Psoas muscle (tissue), 8 donors: ENCODE measurements around the gene CENPP. TPM values are rescaled to one million over a fixed set of nuclear protein-coding genes. Genes with fewer than 3 reads are reported as not detected.

Source experiments
- ATAC-seq, 4 donors: fragments of 200-7000 bp; cut with Tn5 transposase; one replicate each; pipeline ENCODE4 v1.9.1; 2020; ENCODE audit warnings: moderate library complexity in 3 of 4, mild to moderate bottlenecking in 2 of 4
- DNase-seq, 2 donors: peaks; one replicate each; pipeline ENCODE4 v3.0.0-alpha.2; 2020
- H3K27ac ChIP-seq: fragments of 200-600 bp; one replicate; pipeline ENCODE4 v1.8.0; 2022
- H3K27me3 ChIP-seq, 3 donors: fragments of 200-600 bp in 1 of 3; one replicate each; pipeline versions ENCODE4 v1.6.1 to v1.8.0; 2013 to 2022; ENCODE audit warnings: low read length in 2 of 3, mild to moderate bottlenecking in 2 of 3, moderate library complexity in 1 of 3; ENCODE audit not compliant: insufficient read depth in 3 of 3
- H3K36me3 ChIP-seq, 2 donors: fragments of 200-600 bp in 1 of 2; one replicate each; pipeline versions ENCODE4 v1.6.1 to v1.8.0; 2013 to 2022; ENCODE audit warnings: low read depth in 1 of 2, mild to moderate bottlenecking in 1 of 2, moderate library complexity in 1 of 2; ENCODE audit not compliant: insufficient read depth in 1 of 2
- H3K4me1 ChIP-seq: fragments of 200-600 bp; one replicate; pipeline ENCODE4 v1.8.0; 2022
- H3K4me3 ChIP-seq: fragments of 200-600 bp; one replicate; pipeline ENCODE4 v1.8.0; 2022; ENCODE audit warnings: mild to moderate bottlenecking
- H3K9me3 ChIP-seq: fragments of 200-600 bp; one replicate; pipeline ENCODE4 v1.8.0; 2022
- WGBS, 3 donors: extraction: QIAGEN DNeasy Blood & Tissue Kit; methylation state at CpG; one replicate each; pipeline versions ENCODE4 v1.1.6 to v1.1.7; 2013; 5-methylcytosine and 5-hydroxymethylcytosine counted together
- intact Hi-C, 2 donors: fragments of 100-400 bp; cut with DNase I; formaldehyde crosslinking; loops; one replicate each; pipeline versions ENCODE4 v1.11.0 to v1.14.2; 2022
- polyA plus RNA-seq, 3 donors: library from polyadenylated mRNA; stranded (reverse); fragments of 200-250 nt; gene quantifications; one replicate each; pipeline ENCODE4 v1.2.3, GENCODE V29; 2013
- total RNA-seq, 4 donors: library from RNA; stranded (reverse); fragmentation: NEBNext Ultra II Directional in 2 of 4; extraction: Animal tissue kit (Norgen Biotek cat#: 25700) in 2 of 4; gene quantifications; one replicate each; pipeline versions ENCODE4 v1.2.1 to v1.2.4, GENCODE V29; 2021 to 2023
- TF ChIP-seq, protein P1 (sequence below): fragments of 200-600 bp; IDR thresholded peaks from one replicate; pipeline ENCODE4 v1.8.0; 2022; ENCODE audit warnings: antibody characterized with exemption
- donor health status: healthy with polysubstance abuse.
- donor health status: DM: no; HTN: no; CAD: no; lungs with moderate emphysema.
- donor health status: Bipolar disorder and iron deficiency.
- donor health status: healthy.
- donor health status: DM: yes; HTN: yes; CAD: no.
- donor health status: DM: no; HTN: no; CAD: no.
- donor health status: DM: no; HTN: no; CAD: no.
- donor health status: DM: yes; HTN: yes; CAD: no.

Gene CENPP
- total and polyA plus RNA-seq, 7 donors = 1.8 to 15.7 (median 6.4) TPM

DNA sequence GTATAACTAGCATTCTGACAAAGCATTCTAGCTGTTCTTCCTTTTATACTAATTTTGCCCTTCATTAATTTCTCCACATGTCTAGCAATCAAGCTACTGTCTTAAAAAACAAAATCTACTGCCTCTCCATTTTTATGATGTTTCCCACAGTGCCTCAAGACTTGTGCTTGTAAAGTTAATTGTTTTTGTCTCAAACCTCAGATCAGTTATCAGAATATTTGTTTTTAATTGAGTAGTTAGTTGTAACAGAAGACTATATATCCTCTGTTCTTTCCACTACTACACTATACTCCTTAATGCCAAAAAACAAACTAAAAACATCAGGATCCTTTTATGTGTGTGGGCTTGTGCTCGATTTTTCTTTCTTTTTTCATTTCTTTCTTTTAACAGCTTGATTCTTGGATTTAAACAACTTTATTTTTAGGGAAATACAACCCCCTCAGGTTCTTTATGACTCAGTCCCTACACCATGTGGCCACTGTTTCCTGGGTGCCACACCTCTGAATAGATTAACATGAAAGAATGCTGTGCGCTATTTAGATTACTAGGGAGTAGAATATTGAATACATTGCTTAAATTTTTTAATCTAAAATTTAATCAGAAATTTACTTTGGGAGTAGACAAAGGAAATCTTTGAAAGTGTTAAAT, 155.4 kb downstream of the CENPP start:
- 59 to 67% (median 66%) methylated on average over 2 of the region's 2 CpGs for WGBS, 3 donors
- no peaks in the 10 kb centered on the region for H3K36me3 ChIP-seq
- peak overlapping the region; percentile 39 for H3K4me3 ChIP-seq
- intact Hi-C loops = no loop called here
- DNase-seq (no peak), ATAC-seq (no peak)
- no peaks in the 10 kb centered on the region for H3K27me3 ChIP-seq
- peak overlapping the region; percentile 75 for H3K27ac ChIP-seq
- TF ChIP-seq, protein P1, sequence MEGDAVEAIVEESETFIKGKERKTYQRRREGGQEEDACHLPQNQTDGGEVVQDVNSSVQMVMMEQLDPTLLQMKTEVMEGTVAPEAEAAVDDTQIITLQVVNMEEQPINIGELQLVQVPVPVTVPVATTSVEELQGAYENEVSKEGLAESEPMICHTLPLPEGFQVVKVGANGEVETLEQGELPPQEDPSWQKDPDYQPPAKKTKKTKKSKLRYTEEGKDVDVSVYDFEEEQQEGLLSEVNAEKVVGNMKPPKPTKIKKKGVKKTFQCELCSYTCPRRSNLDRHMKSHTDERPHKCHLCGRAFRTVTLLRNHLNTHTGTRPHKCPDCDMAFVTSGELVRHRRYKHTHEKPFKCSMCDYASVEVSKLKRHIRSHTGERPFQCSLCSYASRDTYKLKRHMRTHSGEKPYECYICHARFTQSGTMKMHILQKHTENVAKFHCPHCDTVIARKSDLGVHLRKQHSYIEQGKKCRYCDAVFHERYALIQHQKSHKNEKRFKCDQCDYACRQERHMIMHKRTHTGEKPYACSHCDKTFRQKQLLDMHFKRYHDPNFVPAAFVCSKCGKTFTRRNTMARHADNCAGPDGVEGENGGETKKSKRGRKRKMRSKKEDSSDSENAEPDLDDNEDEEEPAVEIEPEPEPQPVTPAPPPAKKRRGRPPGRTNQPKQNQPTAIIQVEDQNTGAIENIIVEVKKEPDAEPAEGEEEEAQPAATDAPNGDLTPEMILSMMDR = no peak
- H3K9me3 ChIP-seq = no peaks in the 10 kb centered on the region
- H3K4me1 ChIP-seq = peaks cover 20% of the 10 kb centered on the region

GRCh38 chr9:92482329-92482728, 156.6 kb downstream of the CENPP start, which contains the start of gene ASPN:
Gene ASPN (minus strand): TSS chr9:92482506.
- TF ChIP-seq, protein P1 = no peak
- Histone ChIP-seq H3K9me3 (no peaks in the 10 kb centered on the region), H3K4me3 (peak within 1 kb of the TSS; percentile 39), H3K4me1 (peaks cover 20% of the 10 kb centered on the region), H3K27ac (peak within 1 kb of the TSS; percentile 75), H3K36me3 (no peaks in the 10 kb centered on the region), H3K27me3 (no peaks in the 10 kb centered on the region)
- no peak for ATAC-seq
- DNase-seq = no peak
- 49 to 61% (median 56%) methylated on average over 3 of the region's 3 CpGs for WGBS, 3 donors
- intact Hi-C loops = no loop called here

DNA sequence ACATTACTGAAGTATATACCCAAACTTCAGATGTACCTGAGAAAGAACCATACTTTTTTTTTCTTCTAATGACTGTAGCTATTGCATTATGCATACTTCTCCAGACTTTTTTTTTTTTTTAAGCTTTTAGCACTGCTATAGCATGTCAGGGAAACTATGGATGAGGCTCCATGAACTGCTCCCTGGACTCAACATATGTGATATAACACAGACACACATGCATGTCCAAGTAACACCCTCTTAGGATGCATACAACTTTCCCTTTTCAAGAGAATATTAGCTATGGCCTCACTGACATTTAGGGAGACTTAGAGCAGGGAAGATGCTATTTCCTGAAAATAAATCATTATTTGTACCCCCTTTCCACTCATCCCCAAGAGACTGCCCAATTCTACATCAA, 157.1 kb downstream of the CENPP start:
- intact Hi-C loops = no loop called here
- peaks cover 20% of the 10 kb centered on the region for H3K4me1 ChIP-seq
- H3K27me3 ChIP-seq = no peaks in the 10 kb centered on the region
- no peak for DNase-seq
- ATAC-seq = no peak
- TF ChIP-seq, protein P1 = no peak
- no peak overlapping the region for H3K4me3 ChIP-seq
- H3K36me3 ChIP-seq = no peaks in the 10 kb centered on the region
- no peaks in the 10 kb centered on the region for H3K9me3 ChIP-seq
- no peak overlapping the region for H3K27ac ChIP-seq

DNA sequence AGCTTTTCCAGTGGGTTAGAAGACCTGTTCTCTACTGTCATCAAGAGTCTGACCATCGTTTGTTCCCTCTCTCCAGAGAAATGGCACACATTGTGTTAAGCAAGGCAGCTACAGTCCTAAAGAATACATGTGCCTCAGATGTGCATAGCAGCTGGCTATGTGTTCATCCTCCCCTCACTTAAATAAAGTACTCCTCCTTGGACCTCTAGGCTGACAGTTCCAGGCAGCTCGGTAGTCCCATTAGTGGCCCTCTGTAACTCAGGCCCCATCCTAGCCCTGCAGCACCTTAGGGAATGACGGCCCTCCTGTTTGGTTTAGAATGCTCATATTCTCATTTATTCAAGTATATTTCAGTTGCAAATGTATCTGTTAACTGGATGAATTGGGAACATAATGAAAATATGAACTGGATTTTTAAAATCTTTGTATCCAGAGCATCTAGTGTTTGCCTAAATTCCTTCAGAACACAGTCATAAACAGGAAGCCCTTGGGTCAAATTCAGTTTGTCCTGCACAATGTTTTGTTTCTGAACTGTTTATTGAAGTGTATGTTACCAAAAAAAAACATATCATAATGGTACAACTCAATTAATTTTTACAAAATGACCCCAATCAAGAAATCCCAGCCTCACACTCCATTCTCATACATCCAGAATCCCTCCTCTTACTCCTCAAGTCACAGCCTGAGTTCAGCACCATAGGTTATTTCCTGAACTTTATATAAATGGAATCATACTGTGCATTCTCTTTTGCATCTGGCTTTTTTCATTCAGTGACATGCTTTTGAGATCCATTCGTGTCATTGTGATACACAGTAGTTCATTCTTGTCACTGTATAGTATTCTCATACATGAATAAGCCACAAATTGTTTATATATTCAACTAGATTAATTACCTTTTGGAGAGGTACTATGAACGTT, 158.1 kb downstream of the CENPP start:
- intact Hi-C loops = no loop called here
- Histone ChIP-seq H3K27ac (no peak overlapping the region), H3K36me3 (no peaks in the 10 kb centered on the region), H3K27me3 (no peaks in the 10 kb centered on the region), H3K9me3 (no peaks in the 10 kb centered on the region), H3K4me1 (peaks cover 20% of the 10 kb centered on the region), H3K4me3 (no peak overlapping the region)
- DNase-seq (no peak), ATAC-seq (no peak)
- WGBS, 3 donors = 81 to 85% (median 85%) methylated on average over 5 of the region's 5 CpGs
- TF ChIP-seq, protein P1 = no peak
